GM19468 (cell line): Measurements from ENCODE around the gene HLA-DPA1.
"Not testable (repeated sequence)": the region's sequence is repeated elsewhere in the genome, so short reads cannot be mapped to it uniquely, and the experiment has no call there.

Experiments
- ATAC-seq: cut with Tn5 transposase; IDR thresholded peaks from one replicate; pipeline ENCODE4 v1.9.1; 2021; ENCODE audit warnings: mild to moderate bottlenecking, moderate library complexity, moderate number of reproducible peaks; ENCODE audit not compliant: unreplicated experiment; ENCODE audit errors: extremely low read depth

HLA-DPA1 gene

GRCh38 chr6:33066917-33067521 lies 6.4 kb downstream of the HLA-DPA1 start:
- ATAC-seq, result no peak

- ATAC-seq, result no peak
Measured at GRCh38 chr6:33065312-33065711, 8.1 kb downstream of the HLA-DPA1 start.

- ATAC-seq, result no peak
Measured at GRCh38 chr6:33064723-33065122, 8.7 kb downstream of the HLA-DPA1 start.

GRCh38 chr6:33063435-33063834 lies 10.0 kb downstream of the HLA-DPA1 start:
- ATAC-seq, result not testable (repeated sequence)

GRCh38 chr6:33061987-33062386 lies 11.5 kb downstream of the HLA-DPA1 start:
- no peak for ATAC-seq

- no peak for ATAC-seq
Measured at GRCh38 chr6:33057222-33058150, 16.0 kb downstream of the HLA-DPA1 start.

- ATAC-seq, result no peak
Measured at GRCh38 chr6:33053230-33053629, 20.2 kb downstream of the HLA-DPA1 start.

- no peak for ATAC-seq
Measured at GRCh38 chr6:33052627-33053026, 20.8 kb downstream of the HLA-DPA1 start.

- ATAC-seq, result no peak
Measured at GRCh38 chr6:33050014-33050810, 23.2 kb downstream of the HLA-DPA1 start.

GRCh38 chr6:33049323-33050013 lies 24.0 kb downstream of the HLA-DPA1 start:
- no peak for ATAC-seq

- no peak for ATAC-seq
Measured at GRCh38 chr6:33040157-33040556, 33.3 kb downstream of the HLA-DPA1 start.

GRCh38 chr6:33036535-33036934 lies 36.9 kb downstream of the HLA-DPA1 start:
- ATAC-seq, result no peak

- no peak for ATAC-seq
Measured at GRCh38 chr6:33034554-33034953, 38.9 kb downstream of the HLA-DPA1 start.

- ATAC-seq, result no peak
Measured at GRCh38 chr6:33030245-33030644, 43.2 kb downstream of the HLA-DPA1 start.

- ATAC-seq, result no peak
Measured at GRCh38 chr6:33029328-33030184, 43.9 kb downstream of the HLA-DPA1 start.

- ATAC-seq, result no peak
Measured at GRCh38 chr6:33028220-33028849, 45.1 kb downstream of the HLA-DPA1 start.

GRCh38 chr6:33024521-33024920 lies 48.9 kb downstream of the HLA-DPA1 start:
- ATAC-seq, result no peak

GRCh38 chr6:33023536-33023935 lies 49.9 kb downstream of the HLA-DPA1 start:
- ATAC-seq, result no peak

GRCh38 chr6:33021917-33022316 lies 51.5 kb downstream of the HLA-DPA1 start:
- no peak for ATAC-seq
